NCI-H1417 (cell line): ENCODE measurements around the gene JARID2.

Experiments used
- DNase-seq, 3 experiments: peaks; one replicate each; lab custom pipeline; 2025; lab: John Stamatoyannopoulos, UW

Gene JARID2

GRCh38 chr6:15358579-15359327, 112.9 kb downstream of the JARID2 start:
- DNase-seq: peak in 1 of 3 experiments; percentile 18

GRCh38 chr6:15359335-15359862, 113.5 kb downstream of the JARID2 start:
- DNase-seq: no peak

GRCh38 chr6:15360300-15360699, 114.4 kb downstream of the JARID2 start:
- no peak for DNase-seq

- no peak for DNase-seq
Measured at GRCh38 chr6:15361197-15361596, 115.3 kb downstream of the JARID2 start.

GRCh38 chr6:15362274-15363160, 116.6 kb downstream of the JARID2 start:
- DNase-seq: no peak

GRCh38 chr6:15363164-15363522, 117.3 kb downstream of the JARID2 start:
- no peak for DNase-seq

GRCh38 chr6:15363523-15364400, 117.9 kb downstream of the JARID2 start:
- DNase-seq: peak in 1 of 3 experiments; percentile 32

GRCh38 chr6:15364401-15365037, 118.7 kb downstream of the JARID2 start:
- DNase-seq: peak in 1 of 3 experiments; percentile 46

GRCh38 chr6:15365273-15365687, 119.4 kb downstream of the JARID2 start:
- peak; percentile 83 to 97 (median 89) for DNase-seq

GRCh38 chr6:15366003-15366535, 120.2 kb downstream of the JARID2 start:
- peak in 1 of 3 experiments; percentile 58 for DNase-seq

GRCh38 chr6:15366879-15367278, 121.0 kb downstream of the JARID2 start:
- DNase-seq: no peak

GRCh38 chr6:15368186-15368585, 122.3 kb downstream of the JARID2 start:
- DNase-seq: no peak

GRCh38 chr6:15368873-15369272, 123.0 kb downstream of the JARID2 start:
- DNase-seq: no peak

- peak in 1 of 3 experiments; percentile 38 for DNase-seq
Measured at GRCh38 chr6:15369838-15370237, 124.0 kb downstream of the JARID2 start.

- peak in 1 of 3 experiments; percentile 34 for DNase-seq
Measured at GRCh38 chr6:15370733-15371671, 125.1 kb downstream of the JARID2 start.

- no peak for DNase-seq
Measured at GRCh38 chr6:15372932-15373331, 127.1 kb downstream of the JARID2 start.

GRCh38 chr6:15374119-15374518, 128.2 kb downstream of the JARID2 start:
- no peak for DNase-seq

GRCh38 chr6:15375018-15375417, 129.1 kb downstream of the JARID2 start:
- no peak for DNase-seq

GRCh38 chr6:15375638-15376290, 129.9 kb downstream of the JARID2 start:
- DNase-seq: no peak
